ENCODE results near the gene FFAR2.
A peak's percentile ranks its signal among the peaks of the same experiment; 100 is the strongest.
"Not testable (repeated sequence)": the region's sequence is repeated elsewhere in the genome, so short reads cannot be mapped to it uniquely, and the experiment has no call there.

FFAR2 gene

GRCh38 chr19:35455616-35456201 lies 7.7 kb downstream of the FFAR2 start:
- no peak for DNase-seq

- no peak for DNase-seq
Observed at GRCh38 chr19:35457173-35457572, 9.1 kb downstream of the FFAR2 start.

GRCh38 chr19:35458192-35458591 lies 10.1 kb downstream of the FFAR2 start:
- no peak for DNase-seq

GRCh38 chr19:35458731-35459391 lies 10.8 kb downstream of the FFAR2 start:
- DNase-seq: no peak

- DNase-seq: peak in 1 of 56 donors; percentile 31
Observed at GRCh38 chr19:35459414-35460082, 11.5 kb downstream of the FFAR2 start.

GRCh38 chr19:35460608-35461007 lies 12.6 kb downstream of the FFAR2 start:
- DNase-seq: no peak

GRCh38 chr19:35461060-35461459 lies 13.0 kb downstream of the FFAR2 start:
- no peak for DNase-seq

GRCh38 chr19:35461788-35462187 lies 13.7 kb downstream of the FFAR2 start:
- DNase-seq: not testable (repeated sequence)

GRCh38 chr19:35462476-35462953 lies 14.5 kb downstream of the FFAR2 start:
- DNase-seq: peak in 3 of 56 donors; percentile 1 to 30 (median 6)

- DNase-seq: not testable (repeated sequence)
Observed at GRCh38 chr19:35462956-35463355, 14.9 kb downstream of the FFAR2 start.

GRCh38 chr19:35466259-35466658 lies 18.2 kb downstream of the FFAR2 start:
- no peak for DNase-seq

GRCh38 chr19:35468637-35469036 lies 20.6 kb downstream of the FFAR2 start:
- DNase-seq: peak in 17 of 56 donors; percentile 1 to 40 (median 13)

- no peak for DNase-seq
Observed at GRCh38 chr19:35470128-35470527, 22.1 kb downstream of the FFAR2 start.

- DNase-seq: not testable (repeated sequence)
Observed at GRCh38 chr19:35471075-35471474, 23.0 kb downstream of the FFAR2 start.

GRCh38 chr19:35471946-35472345 lies 23.9 kb downstream of the FFAR2 start:
- DNase-seq: no peak

- DNase-seq: no peak
Observed at GRCh38 chr19:35474104-35474503, 26.0 kb downstream of the FFAR2 start.

GRCh38 chr19:35474594-35474993 lies 26.5 kb downstream of the FFAR2 start:
- DNase-seq: not testable (repeated sequence)

- no peak for DNase-seq
Observed at GRCh38 chr19:35476149-35476548, 28.1 kb downstream of the FFAR2 start.

- no peak for DNase-seq
Observed at GRCh38 chr19:35478794-35479677, 31.0 kb downstream of the FFAR2 start.

GRCh38 chr19:35483089-35483488 lies 35.0 kb downstream of the FFAR2 start:
- no peak for DNase-seq

GRCh38 chr19:35484252-35485036 lies 36.4 kb downstream of the FFAR2 start:
- no peak for DNase-seq

Measured in amygdala (tissue), 56 donors.